Loucy (cell line): ENCODE results near the gene CCL20.

Experiments used
- EZH2phosphoT487 ChIP-seq: fragments of 200-600 bp; IDR thresholded peaks from 2 replicates; pipeline ENCODE4 v1.6.1; 2018; ENCODE audit warnings: antibody characterized with exemption, mild to moderate bottlenecking, moderate library complexity, borderline replicate concordance
- TF ChIP-seq, protein P1 (sequence below): fragments of 200-600 bp; sonication (generic); conservative IDR thresholded peaks from 2 replicates; pipeline ENCODE4 v1.5.1; 2014; ENCODE audit warnings: mild to moderate bottlenecking, antibody characterized with exemption, low read length

DNA sequence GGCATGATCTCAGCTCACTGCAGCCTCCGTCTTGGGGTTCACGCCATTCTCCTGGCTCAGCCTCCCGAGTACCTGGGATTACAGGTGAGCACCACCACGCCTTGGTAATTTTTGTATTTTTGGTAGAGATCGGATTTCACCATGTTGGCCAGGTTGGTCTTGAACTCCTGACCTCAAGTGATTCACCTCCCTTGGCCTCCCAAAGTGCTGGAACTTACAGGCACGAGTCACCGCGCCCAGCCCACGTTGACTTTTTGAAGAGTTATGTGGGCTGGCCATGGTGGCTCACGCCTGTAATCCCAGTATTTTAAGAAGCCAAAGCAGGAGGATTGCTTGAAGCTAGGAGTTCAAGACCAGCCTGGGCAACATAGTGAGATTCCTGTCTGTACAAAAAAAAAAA lies 20.8 kb downstream of the CCL20 start:
- TF ChIP-seq, protein P1, sequence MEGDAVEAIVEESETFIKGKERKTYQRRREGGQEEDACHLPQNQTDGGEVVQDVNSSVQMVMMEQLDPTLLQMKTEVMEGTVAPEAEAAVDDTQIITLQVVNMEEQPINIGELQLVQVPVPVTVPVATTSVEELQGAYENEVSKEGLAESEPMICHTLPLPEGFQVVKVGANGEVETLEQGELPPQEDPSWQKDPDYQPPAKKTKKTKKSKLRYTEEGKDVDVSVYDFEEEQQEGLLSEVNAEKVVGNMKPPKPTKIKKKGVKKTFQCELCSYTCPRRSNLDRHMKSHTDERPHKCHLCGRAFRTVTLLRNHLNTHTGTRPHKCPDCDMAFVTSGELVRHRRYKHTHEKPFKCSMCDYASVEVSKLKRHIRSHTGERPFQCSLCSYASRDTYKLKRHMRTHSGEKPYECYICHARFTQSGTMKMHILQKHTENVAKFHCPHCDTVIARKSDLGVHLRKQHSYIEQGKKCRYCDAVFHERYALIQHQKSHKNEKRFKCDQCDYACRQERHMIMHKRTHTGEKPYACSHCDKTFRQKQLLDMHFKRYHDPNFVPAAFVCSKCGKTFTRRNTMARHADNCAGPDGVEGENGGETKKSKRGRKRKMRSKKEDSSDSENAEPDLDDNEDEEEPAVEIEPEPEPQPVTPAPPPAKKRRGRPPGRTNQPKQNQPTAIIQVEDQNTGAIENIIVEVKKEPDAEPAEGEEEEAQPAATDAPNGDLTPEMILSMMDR: no peak
- TF ChIP-seq EZH2phosphoT487: no peak
